T-helper 1 cell (primary cell): ENCODE results near the gene STAM.
A peak's percentile ranks its signal among the peaks of the same experiment; 100 is the strongest.
"Not testable (repeated sequence)": the region's sequence is repeated elsewhere in the genome, so short reads cannot be mapped to it uniquely, and the experiment has no call there.

ENCODE experiments used
- DNase-seq, 5 donors: peaks; one replicate each; pipeline ENCODE4 v3.0.0-alpha.2; 2012 to 2020
- total RNA-seq, 4 donors: gene quantifications; one replicate each; lab custom pipeline; 2026; lab: John Stamatoyannopoulos, UW

STAM gene
- total RNA-seq: 36.8 to 67.9 (median 54.8) reads per million in 4 donors

DNA sequence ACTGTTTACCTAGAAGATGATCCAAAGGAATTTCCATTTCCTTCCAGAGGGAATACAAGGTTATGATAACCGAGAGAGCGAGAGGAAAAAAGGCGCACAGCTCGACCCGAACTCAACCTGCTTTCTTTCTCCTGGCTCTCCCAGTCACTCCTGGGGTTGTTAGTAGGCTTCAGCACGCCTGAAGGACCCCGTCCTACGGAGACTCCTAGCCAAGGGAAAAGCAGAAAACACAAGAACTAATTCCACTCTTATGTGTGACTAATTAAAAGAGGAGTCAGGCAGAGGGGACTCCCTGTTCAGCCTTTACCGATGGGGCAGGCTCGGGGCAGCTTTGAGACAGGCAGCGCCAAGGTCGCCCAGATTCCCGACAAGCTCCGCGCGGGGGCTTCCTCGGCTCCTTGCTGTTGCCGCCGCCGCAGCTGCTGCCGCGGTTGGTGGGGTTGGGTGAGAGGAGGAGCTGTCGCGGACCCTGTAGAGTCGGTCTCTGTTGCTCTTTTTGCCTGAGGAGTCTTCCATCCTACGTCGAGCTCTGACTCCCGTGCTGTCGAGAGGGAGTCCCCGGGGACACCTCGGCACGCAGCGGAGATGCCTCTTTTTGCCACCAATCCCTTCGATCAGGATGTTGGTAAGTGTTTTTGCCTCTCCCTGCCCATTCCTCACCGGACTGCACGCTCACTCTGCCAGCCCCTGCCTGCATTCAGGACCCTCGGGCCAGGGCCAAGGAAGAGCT is at the start of gene STAM:
Gene STAM, plus strand, starts transcription at position 397 of the 730 bp plus-strand sequence. Its CDS starts 189 bp downstream, at position 586.
- DNase-seq: peak; percentile 87 to 94 (median 90)

DNA sequence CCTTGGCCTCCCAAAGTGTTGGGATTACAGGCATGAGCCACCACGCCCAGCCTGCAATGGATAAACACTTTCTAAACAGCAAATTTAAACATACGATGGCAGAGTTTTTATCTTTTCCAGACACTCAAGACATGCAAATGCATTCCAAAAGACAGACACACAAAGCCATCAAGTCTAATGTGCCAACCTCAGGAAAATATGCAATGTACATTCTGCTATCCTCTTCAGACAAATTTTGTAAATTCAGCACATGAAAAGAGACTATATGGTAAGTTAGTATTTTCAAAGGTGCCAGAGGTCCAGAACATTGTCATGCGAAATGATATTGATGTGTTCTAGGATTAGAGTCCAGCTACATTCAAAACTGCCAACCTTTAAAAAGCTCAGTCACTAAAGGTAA is 46.6 kb upstream of the STAM start:
- no peak for DNase-seq

DNA sequence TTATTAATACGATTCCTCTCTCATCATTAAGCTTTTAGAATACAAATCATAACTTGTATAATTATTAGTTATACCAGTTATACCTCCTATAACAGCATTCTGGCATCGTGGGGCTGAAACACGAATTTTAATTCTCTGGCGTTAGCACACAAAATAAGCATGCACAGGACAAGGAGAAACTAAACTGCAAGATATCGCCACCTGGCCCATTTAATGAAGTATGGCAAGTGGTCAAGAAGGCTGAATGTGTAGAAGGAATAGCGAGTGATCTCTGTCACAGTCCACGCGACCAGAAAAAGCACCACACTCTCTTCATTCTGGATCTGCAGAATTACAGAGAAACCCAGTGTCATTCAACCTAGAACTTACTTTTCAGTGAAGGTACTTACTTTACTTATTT is 44.9 kb upstream of the STAM start:
- peak in 1 of 5 donors; percentile 19 for DNase-seq

DNA sequence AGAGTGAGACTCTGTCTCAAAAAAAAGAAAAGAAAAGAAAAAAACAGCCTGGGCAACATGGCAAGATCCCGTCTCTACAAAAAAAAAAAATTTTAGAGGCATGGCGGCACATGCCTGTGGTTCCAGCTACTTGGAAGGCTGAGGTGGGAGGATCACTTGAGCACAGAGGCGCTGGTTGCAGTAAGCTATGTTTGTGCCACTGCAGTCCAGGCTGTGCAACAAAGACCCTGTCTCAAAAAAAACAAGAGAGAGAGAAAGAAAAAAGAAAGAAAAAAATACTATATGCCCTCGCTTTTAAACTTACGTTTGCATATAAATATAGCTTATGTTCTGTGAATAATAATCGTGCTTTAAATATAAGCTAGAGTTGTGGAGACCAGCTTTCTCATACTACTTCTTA is 38.0 kb upstream of the STAM start:
- no peak for DNase-seq

DNA sequence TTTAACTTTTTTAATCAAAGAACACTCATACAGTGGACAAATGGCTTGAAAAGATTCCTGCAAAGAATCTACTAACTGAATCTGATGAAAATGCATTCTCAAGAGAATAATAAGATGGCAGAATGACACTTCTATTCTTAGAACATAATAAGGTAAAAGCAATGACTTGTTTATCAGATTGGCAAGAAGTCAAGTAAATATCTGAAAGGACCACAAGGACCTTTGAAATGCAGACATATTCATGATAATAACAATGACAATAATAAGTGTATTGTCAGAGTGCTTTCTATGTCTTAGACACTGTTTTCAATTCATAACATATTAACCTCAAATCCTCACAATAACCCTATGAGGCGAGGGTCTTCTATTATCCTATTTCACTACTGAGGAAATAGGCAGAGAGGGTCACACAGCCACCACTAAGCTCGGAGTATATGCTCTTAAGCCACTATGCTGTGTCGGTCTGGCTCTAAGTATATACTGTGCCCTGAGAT is 37.4 kb upstream of the STAM start:
- no peak for DNase-seq

DNA sequence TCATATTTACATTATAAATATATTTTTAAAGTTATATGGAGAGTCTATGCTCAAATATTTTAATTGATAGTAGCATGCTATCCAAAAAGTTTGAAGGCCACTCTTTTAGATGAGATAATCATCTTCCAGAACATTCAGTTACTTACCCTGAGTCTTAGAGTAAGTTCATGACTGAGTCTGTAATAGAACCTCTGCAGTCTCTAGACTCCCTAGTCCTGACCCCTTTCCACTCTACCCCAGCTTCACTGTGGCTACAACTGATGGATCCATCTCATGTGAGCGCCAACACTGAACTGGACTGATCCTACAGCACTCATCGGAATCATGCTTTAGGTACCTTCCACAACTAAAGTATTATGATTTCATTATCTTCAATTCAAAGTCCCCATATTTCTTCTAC is 36.9 kb upstream of the STAM start:
- DNase-seq: no peak

DNA sequence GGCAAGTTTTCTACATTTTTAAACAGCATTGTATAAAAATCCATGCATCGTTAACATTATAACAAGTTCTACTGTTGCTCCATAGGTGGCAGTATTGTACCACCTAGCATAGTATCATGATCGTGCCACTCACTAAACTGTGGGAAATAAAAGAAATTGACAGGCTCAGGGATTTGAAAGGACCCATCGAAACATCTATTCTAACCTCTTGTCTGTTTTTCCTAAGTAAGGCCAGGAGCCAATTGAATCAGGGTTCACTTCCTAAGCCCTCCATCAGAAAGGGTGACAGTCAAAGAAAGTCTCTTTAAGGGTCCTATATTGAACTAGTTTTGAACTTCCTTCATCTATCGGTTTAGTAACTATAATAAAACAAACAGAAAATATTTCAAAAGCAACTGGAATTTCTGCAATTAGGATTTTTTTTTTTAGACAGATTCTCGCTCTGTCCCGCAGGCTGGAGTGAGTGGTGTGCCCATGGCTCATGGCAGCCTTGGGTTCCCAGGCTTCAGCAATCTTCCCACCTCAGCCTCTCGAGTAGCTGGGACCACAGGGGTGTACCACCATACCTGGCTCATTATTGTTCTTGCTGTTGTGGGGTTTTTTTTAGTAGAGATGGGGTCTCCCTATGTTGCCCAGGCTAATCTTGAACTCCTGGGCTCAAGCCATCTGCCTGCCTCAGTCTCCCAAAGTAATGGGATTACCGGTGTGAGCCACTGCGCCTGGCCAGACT is 36.2 kb upstream of the STAM start:
- DNase-seq: peak in 2 of 5 donors; percentile 19 to 57

DNA sequence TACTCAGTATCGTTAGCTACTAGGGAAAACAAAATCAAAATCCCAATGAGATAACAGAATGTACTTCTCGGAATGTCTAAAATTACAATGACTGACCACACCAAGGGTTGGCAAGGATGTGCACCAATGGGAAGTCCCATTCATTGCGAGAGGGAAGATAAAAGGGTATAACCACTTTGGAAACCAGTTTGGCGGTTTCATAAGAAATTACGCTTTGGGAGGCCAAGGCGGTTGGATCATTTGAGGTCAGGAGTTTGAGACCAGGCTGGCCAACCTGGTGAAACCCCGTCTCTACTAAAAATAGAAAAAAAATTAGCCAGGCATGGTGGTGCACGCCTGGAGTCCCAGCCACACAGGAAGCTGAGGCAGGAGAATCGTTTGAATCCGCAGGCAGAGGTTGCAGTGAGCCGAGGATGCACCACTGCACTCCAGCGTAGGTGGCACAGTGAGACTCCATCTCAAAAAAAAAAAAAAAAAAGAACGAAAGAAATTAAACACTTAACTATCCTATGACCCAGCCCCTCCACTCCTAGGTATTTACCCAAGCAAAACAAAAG is 34.4 kb upstream of the STAM start:
- peak in 1 of 5 donors; percentile 8 for DNase-seq

DNA sequence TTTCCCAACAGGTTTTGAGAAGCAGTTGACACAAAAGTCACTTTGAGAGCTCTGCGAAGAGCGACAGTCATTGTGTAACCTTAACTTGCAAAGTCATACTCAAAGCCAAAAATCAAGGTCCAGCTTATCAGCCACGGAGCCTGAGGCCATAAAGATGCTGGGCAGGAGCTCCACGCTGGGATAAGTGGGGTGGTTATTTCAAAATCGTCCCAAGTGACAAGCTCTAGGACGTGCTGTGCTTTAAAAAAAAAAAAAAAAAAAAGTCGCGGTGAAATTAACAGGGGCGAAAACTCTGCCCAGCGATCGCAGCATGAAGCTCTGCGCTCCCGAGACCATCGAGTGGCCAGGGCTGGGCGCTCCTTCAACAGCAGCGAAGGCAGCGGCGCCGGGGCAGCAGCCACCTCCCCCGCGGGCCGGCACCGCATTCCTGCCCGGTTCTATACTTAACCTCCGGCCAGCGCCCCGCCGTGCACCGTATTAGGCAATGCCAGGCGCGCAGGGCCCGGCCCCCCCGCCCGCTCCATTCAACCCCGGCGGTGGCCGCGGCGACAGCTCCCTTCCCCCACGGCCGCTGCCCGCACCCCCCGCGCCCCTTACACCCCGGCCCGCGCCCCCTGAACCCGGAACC is 27.4 kb upstream of the STAM start:
- DNase-seq: peak in 4 of 5 donors; percentile 1 to 12 (median 10)

DNA sequence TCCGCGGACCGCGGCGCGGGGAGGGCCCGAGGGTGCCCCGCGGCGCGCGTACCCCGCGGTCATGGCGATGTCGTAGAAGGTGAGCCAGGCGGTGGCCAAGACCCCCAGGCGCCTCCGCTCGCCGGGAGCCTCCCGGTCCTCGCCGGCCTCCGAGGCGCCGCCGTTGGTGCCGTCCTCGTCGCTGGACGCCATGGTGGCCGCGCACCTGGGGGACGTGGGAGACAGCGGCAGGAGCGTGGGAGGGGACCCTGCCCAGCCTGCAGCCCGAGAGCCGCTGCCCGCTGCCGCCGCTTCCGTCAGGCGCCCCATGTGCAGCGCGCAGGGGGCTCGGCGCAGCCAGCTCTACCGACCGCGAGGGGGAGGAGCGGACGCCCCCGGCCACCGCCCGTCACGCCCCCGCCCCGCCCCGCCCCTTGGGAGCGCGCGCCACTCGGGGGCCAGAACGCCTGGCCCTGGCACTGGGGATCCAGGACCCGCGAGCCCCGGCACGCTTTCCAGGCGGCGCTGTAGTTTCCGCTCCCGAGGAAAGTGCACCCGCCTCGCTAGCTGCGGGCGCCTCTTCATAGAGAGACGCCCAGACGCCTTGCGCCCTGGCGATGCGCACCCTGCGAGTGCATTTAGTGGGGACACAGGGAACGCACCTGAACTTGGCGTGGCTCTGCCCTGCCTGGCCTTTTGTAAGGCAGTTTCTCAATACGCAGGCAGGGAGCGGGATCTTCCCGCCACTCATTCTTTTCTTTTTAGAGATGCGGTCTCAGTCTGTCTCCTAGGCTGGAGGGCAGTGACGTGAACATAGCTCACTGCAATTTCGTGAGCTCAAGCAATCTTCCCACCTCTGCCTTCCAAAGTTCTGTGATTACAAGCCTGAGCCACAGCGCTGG is 26.7 kb upstream of the STAM start, which contains the start of gene HACD1:
Gene HACD1, minus strand, starts transcription at position 344 of the 881 bp plus-strand sequence. Its CDS starts 35 bp downstream, at position 309.
- peak; percentile 17 to 47 (median 35) for DNase-seq

DNA sequence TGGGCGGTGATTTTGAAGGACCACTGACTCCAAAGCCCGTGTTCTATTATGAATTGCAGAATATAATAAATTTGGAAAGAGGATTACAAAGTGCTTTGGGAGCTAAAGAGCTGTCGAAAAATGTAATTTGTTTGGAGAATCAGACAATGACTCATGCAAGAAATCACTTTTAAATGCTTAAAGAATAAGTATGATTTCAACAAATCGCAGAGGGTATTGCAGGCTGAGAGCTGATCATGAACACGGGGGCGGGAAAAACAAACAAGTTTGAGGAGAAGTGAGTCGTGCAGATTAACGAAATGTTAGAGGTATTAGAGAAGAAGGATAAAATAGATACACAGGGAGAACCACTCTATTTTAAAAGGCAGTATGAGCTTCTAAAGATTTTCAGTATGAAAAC is 21.9 kb upstream of the STAM start:
- no peak for DNase-seq

DNA sequence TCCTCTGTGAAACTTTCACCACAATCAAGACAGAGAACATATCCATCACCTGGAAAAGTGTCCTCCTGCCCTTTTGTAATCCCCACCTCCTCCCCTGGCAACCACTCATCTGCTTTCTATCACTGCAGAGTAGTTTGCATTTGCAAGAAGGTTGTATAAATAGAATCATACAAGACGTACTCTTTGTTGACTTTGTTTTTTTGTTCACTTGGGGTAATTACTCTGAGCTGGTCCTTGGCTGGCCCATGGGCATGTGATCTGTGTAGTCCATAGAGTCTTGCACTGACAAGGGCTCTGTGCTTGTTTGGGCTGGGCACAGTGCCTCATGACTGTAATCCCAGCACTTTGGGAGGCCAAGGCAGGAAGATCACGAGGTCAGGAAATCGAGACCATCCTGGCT is 19.0 kb upstream of the STAM start:
- DNase-seq: no peak

DNA sequence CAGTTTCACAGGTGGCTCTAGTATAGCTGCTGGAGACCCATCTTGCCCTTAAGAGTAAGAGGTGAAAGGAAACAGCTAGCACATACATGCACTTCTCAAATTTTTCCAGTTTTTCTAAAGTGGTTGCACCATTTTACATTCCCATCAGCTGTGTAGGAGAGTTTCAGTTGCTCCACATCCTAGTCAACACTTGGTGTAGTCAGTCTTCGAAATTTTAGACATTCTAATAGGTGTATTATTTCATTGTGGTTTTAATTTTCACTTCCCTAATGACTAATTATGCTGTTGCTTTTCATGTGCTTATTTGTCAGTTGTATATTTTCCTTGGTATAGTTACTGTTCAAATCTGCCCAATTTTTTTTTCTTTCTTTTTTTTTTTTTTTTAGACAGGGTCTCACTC is 17.3 kb upstream of the STAM start:
- DNase-seq: no peak

DNA sequence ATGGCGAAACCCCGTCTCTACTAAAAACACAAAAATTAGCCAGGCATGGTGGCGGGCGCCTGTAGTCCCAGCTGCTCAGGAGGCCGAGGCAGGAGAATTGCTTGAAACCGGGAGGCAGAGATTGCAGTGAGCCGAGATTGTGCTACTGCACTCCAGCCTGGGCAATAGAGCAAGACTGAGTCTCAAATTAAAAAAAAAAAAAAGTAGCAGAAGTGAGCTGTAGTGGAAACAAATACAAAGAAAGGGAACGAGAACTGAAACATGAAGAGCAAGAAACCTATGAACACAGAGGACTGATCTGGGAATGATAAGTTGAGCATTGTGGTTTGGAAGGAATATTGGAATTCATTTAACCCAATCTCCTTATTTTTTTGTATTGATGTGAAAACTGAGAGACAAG is 11.4 kb upstream of the STAM start:
- not testable (repeated sequence) for DNase-seq

DNA sequence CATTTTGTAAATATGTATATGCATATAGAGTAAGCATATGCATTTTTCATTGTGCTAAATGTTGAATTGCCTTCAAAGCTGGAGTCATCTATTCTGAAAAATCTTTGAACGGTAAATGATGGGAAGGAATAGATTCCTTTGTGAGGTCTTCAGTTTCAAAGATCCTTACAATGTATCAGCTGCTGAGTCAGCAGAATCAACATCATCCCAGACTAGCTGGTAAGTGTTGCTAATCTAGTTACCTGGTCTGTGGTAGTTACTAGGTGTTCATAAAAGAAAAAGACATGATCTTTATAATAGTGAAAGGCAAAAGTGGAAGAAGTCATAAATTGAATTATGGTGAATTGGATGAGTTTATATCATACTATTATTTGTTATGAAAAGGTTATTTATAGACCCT is 10.6 kb upstream of the STAM start:
- DNase-seq: no peak

DNA sequence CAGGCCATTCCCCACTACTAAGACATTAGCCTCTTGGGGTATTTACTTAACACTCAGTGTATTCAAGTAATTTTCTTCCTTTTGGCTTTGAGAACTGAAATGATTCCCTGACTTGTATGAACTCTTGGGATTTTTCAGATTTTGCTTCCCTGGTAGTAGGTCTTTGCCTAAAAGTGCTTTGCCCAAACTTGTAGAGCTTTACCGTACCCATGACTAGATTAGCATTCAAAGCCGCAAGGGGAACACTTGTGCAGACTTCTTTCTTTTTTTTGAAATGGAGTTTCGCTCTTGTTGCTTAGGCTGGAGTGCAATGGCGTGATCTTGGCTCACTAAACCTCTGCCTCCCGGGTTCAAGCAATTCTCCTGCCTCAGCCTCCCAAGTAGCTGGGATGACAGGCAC is 6.1 kb upstream of the STAM start:
- no peak for DNase-seq

DNA sequence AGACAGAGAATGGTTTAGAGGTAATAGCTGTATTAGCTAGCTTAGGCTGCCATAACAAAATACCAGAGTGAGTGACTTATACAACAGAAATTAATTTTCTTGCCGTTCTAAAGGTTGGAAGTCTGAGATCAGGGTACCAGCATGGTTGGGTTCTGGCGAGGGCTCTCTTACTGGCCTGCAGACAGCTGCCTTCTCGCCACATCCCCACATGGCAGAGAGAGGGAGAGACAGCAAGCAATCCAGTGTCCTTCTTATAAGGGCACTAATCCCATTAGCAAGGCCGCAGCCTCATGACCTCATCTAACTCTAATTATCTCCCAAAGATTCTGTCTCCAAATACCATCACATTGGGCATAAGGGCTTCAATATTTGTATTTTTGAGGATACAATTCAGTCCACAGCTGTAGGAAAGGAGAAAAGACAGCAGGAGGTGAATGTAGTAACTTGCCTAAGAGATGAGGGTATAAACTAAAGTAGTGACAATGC is 3.6 kb upstream of the STAM start:
- DNase-seq: no peak

DNA sequence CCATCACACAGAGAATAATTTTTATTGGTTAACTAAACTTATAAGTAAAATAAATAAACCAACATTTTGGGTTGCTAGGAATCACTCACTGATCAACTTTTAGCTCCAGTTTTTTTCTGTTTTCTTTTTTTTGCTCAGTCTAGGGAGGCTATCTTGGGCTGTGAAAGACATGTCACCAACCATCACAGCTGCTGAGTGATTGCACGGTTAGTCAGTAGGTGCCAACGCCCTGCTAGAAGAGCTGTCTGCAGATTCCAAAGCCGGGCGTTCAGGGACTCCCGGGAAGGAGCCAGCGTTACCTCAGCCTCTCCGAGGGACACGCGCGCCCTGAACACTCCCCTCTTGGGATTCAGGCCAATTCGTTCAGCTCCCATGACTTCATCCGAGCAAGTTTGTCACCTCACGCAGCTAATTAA is 604 bp upstream of the STAM start:
- DNase-seq: peak in 1 of 5 donors; percentile 14

DNA sequence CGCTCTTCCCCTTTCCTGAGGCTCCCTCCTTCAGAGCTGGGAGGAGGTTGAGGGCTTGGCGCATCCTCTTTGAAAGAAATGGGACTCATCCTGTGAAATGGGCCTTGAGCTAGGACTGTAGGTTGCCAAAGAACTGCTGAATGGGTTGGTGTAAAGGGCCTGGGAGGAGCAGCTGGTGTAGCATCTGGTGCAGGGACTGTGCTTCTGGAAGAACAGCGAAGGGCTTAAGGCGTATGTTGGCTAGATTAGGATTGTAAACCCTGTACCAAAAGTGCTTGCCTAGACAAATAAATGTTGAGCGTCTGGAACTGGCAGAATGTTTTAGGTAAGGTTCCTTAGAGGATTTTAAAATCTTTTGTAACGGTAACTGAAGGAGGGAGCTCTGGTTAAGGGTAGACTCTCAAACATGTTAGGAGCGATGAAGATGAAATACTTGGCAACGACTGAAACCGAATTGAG is 563 bp downstream of the STAM start:
- DNase-seq: no peak

DNA sequence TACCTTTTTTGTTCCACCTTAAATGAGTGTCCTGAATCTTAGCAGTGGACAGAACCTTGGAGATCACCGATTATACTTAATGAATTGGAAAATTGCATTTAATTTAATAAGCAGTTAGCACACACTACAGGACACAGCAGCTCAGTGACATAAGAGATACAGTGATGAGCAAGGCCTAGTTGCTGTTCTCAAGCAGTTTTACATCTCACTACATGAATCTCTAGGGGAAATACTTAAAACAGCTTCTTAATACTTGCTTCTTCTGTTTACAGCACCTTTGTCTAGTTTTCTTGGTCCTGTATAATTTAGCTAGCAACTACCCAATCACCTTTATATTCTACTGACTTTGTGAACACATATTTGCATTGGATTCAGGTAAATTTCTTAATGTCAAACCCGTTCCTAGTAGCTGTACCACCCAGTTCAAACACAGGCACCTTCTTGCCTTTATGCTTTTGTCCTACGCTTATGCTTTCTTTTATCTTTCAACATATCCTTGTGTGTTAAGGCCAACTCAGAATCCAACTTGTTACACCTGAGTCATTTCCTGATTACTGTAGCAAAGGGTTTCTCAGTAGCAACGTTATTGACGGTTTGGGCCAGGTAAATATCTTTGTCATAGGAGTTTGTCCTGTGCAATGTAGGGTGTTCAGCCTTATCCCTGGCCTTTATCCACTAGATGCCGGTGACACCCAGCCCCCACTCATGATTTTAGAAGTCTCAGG is 1.8 kb downstream of the STAM start:
- DNase-seq: peak in 1 of 5 donors; percentile 79

DNA sequence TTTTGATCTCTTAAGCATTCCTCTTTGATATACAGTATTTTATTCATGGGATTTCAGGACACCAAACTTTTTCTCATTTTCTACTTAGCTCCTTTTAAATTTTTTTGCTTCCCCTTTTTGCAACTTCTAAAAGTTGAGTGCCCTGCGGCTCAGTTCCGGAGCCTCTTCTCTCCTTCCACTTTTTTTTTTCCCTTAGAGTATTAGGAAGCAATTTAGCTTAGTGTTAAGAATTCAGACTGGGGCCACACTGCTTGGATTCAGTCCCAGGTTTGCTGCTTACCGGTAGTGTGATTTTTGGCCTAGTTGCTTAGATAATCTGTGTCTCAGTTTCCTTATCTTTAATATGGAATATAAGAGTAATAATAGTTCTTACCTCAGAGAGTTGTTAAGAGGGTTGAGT is 3.4 kb downstream of the STAM start:
- DNase-seq: no peak
